MM.1S (cell line): ENCODE data around the gene MAEA.

Source experiments
- DNase-seq: peaks from one replicate; pipeline ENCODE4 v3.0.0-alpha.2; 2015
- H2AFZ ChIP-seq: fragments of 300-600 bp; sonication (generic); 2 replicates; pipeline ENCODE4 v1.6.0; 2016; ENCODE audit warnings: antibody characterized with exemption, low read length
- H3F3A ChIP-seq: fragments of 300-600 bp; sonication (generic); 2 replicates; pipeline ENCODE4 v1.6.1; 2016; ENCODE audit warnings: mild to moderate bottlenecking, antibody characterized with exemption, low read length, moderate library complexity, mixed read lengths; ENCODE audit not compliant: insufficient read depth
- H3K27ac ChIP-seq: fragments of 300-600 bp; sonication (generic); 2 replicates; pipeline ENCODE4 v1.5.1; 2016; ENCODE audit warnings: mild to moderate bottlenecking, low read length
- H3K27me3 ChIP-seq: fragments of 300-600 bp; sonication (generic); replicated peaks from 2 replicates; pipeline ENCODE4 v1.6.0; 2016; ENCODE audit warnings: low read length; ENCODE audit not compliant: insufficient read depth
- H3K36me3 ChIP-seq: fragments of 300-600 bp; sonication (generic); replicated peaks from 2 replicates; pipeline ENCODE4 v1.6.1; 2016; ENCODE audit warnings: mild to moderate bottlenecking, low read length, mixed read lengths; ENCODE audit not compliant: insufficient read depth
- H3K4me1 ChIP-seq: fragments of 300-600 bp; sonication (generic); 2 replicates; pipeline ENCODE4 v1.6.1; 2016; ENCODE audit warnings: low read length, mixed read lengths
- H3K4me2 ChIP-seq: fragments of 300-600 bp; sonication (generic); 2 replicates; pipeline ENCODE4 v1.6.0; 2016; ENCODE audit warnings: low read depth, low read length
- H3K4me3 ChIP-seq: fragments of 300-600 bp; sonication (generic); 2 replicates; pipeline ENCODE4 v1.5.1; 2016; ENCODE audit warnings: low read length, mixed read lengths
- H3K79me2 ChIP-seq: fragments of 300-600 bp; sonication (generic); 2 replicates; pipeline ENCODE4 v1.6.1; 2016; ENCODE audit warnings: mixed run types, low read length, mixed read lengths
- H3K9ac ChIP-seq: fragments of 300-600 bp; sonication (generic); 2 replicates; pipeline ENCODE4 v1.6.1; 2016; ENCODE audit warnings: low read length, mixed read lengths
- H3K9me2 ChIP-seq: fragments of 300-600 bp; sonication (generic); replicated peaks from 2 replicates; pipeline ENCODE4 v1.6.1; 2016; ENCODE audit warnings: mild to moderate bottlenecking, low read length, mixed read lengths; ENCODE audit not compliant: insufficient read depth
- H3K9me3 ChIP-seq: fragments of 300-600 bp; sonication (generic); replicated peaks from 2 replicates; pipeline ENCODE4 v1.6.1; 2016; ENCODE audit warnings: mild to moderate bottlenecking, low read length, mixed read lengths; ENCODE audit not compliant: insufficient read depth
- H4K20me1 ChIP-seq: fragments of 300-600 bp; sonication (generic); 2 replicates; pipeline ENCODE4 v1.6.1; 2016; ENCODE audit warnings: mild to moderate bottlenecking, low read length, moderate library complexity, mixed read lengths; ENCODE audit not compliant: insufficient read depth
- EZH2 ChIP-seq: fragments of 300-600 bp; sonication (generic); optimal IDR thresholded peaks from 2 replicates; pipeline ENCODE3; 2017; ENCODE audit warnings: low read depth, mild to moderate bottlenecking, antibody characterized with exemption, low read length, mixed read lengths
- EZH2phosphoT487 ChIP-seq: fragments of 300-600 bp; sonication (generic); IDR thresholded peaks from 2 replicates; pipeline ENCODE4 v1.6.1; 2018; ENCODE audit warnings: antibody characterized with exemption, low read length
- TF ChIP-seq, protein P1 (sequence below): fragments of 300-600 bp; sonication (generic); IDR thresholded peaks from 2 replicates; pipeline ENCODE4 v1.5.1; 2016; ENCODE audit warnings: antibody characterized with exemption, low read length, mixed read lengths

MAEA gene

DNA sequence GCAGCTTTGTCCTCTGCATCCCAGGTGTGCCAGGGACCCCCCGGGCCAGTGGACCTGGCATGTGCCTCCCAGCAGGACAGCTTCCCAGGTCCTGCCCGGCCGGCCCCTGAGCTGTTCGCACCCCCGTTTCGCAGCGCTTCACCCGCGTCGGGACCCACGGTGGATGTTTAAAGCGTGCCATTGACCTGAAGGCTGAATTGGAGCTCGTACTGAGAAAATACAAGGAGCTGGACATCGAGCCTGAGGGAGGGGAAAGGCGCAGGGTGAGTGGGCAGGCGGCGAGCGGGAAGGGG lies 65.2 kb downstream of the MAEA start:
- DNase-seq: no peak
- H2AFZ ChIP-seq: no peak overlapping the region
- H3K27ac ChIP-seq: no peak overlapping the region
- H3K4me3 ChIP-seq: no peak overlapping the region
- H3K9me3 ChIP-seq: no peaks in the 10 kb centered on the region
- H3F3A ChIP-seq: no peaks in the 10 kb centered on the region
- H3K4me1 ChIP-seq: no peaks in the 10 kb centered on the region; the same call in 1 of the 2 replicates
- TF ChIP-seq EZH2 (no peak), EZH2phosphoT487 (no peak)
- TF ChIP-seq, protein P1, sequence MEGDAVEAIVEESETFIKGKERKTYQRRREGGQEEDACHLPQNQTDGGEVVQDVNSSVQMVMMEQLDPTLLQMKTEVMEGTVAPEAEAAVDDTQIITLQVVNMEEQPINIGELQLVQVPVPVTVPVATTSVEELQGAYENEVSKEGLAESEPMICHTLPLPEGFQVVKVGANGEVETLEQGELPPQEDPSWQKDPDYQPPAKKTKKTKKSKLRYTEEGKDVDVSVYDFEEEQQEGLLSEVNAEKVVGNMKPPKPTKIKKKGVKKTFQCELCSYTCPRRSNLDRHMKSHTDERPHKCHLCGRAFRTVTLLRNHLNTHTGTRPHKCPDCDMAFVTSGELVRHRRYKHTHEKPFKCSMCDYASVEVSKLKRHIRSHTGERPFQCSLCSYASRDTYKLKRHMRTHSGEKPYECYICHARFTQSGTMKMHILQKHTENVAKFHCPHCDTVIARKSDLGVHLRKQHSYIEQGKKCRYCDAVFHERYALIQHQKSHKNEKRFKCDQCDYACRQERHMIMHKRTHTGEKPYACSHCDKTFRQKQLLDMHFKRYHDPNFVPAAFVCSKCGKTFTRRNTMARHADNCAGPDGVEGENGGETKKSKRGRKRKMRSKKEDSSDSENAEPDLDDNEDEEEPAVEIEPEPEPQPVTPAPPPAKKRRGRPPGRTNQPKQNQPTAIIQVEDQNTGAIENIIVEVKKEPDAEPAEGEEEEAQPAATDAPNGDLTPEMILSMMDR: no peak
- no peaks in the 10 kb centered on the region for H3K9me2 ChIP-seq
- no peaks in the 10 kb centered on the region for H4K20me1 ChIP-seq
- no peaks in the 10 kb centered on the region for H3K79me2 ChIP-seq
- no peaks in the 10 kb centered on the region for H3K27me3 ChIP-seq
- no peaks in the 10 kb centered on the region for H3K36me3 ChIP-seq
- no peak overlapping the region for H3K4me2 ChIP-seq
- H3K9ac ChIP-seq: no peak overlapping the region

DNA sequence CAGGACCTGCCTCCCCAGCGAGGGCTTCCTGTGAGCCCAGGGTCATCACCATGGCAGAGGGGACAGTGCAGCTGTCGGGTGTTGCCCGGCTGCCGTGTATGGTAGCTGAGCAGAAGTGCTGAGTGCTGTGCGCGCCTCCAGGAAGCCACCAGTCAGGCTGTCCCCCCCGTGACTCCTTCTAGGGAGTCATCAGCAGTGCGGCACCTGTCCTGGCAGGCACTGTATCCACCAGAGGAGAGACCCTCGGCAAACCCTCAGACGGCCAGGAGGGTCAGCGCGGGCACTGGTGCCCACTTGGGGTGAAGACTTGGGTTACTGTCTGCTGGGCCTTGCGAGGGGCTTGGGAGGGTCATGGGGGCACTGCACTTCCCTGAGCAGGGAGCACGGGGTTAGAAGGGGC lies 65.7 kb downstream of the MAEA start:
- H4K20me1 ChIP-seq: no peaks in the 10 kb centered on the region
- H3K36me3 ChIP-seq: no peaks in the 10 kb centered on the region

DNA sequence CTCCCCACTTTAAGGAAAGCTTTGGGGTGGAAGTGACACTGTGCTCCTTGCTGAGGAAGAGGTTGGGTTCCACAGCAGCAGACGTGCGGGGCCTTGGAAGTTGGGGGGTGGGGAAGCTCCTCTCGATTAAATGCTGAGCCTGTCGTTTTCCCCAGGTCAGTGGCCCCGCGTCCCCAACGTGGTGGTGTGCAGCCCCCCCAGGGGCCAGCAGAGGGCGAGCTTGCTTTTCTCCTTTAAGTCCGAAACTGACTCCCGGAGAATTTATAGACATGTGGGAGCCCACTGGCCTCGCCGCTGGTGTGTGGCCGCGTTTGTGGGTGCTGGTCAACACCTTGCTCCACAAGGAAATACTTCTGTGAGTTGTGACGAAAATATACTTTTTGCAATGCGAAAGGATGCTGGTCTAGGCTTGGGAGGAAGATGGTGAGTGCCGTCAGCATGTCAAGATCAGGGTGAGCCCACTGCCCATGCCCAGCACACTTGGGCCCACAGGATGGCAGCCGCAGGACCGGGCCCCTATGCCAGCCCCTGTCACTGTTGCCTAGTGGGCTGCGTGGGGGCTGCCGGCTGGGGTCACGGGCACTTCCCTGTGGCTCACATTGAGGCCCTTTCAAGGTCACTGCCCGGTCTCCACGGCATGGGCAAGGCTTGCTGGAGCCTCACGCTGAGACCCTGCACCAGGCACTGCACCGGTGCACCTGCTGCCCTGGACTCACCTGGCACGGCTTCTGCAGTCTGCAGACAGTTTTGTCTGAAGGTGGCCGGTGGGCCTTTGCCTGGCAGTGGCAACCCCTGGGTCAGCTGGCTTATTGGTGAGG lies 66.7 kb downstream of the MAEA start:
- Histone ChIP-seq H2AFZ (no peak overlapping the region), H3F3A (no peaks in the 10 kb centered on the region), H3K4me1 (no peaks in the 10 kb centered on the region; the same call in 1 of the 2 replicates), H3K4me3 (no peak overlapping the region), H3K79me2 (no peaks in the 10 kb centered on the region), H3K27ac (no peak overlapping the region), H3K9ac (no peak overlapping the region), H3K9me2 (no peaks in the 10 kb centered on the region), H3K9me3 (no peaks in the 10 kb centered on the region), H3K36me3 (no peaks in the 10 kb centered on the region), H3K4me2 (no peak overlapping the region), H4K20me1 (no peaks in the 10 kb centered on the region), H3K27me3 (no peaks in the 10 kb centered on the region)
- no peak for DNase-seq
- TF ChIP-seq, protein P1: peak; percentile 47
- TF ChIP-seq EZH2phosphoT487 (no peak), EZH2 (no peak)

More for the DNA sequence above, 65.7 kb downstream of the MAEA start:
- Histone ChIP-seq H3K9ac (no peak overlapping the region), H3K4me1 (no peaks in the 10 kb centered on the region; the same call in 1 of the 2 replicates), H3K27ac (no peak overlapping the region), H3F3A (no peaks in the 10 kb centered on the region), H3K4me2 (no peak overlapping the region), H3K27me3 (no peaks in the 10 kb centered on the region), H2AFZ (no peak overlapping the region), H3K79me2 (no peaks in the 10 kb centered on the region), H3K9me2 (no peaks in the 10 kb centered on the region), H3K4me3 (no peak overlapping the region), H3K9me3 (no peaks in the 10 kb centered on the region)
- TF ChIP-seq EZH2phosphoT487 (no peak), EZH2 (no peak)
- TF ChIP-seq, protein P1: no peak
- no peak for DNase-seq
